NB4 (cell line): ENCODE measurements around the gene EMCN.

Experiments
- MAX ChIP-seq: IDR thresholded peaks from 2 replicates; pipeline ENCODE4 v1.6.1; 2011; ENCODE audit warnings: low read depth, low read length
- POLR2A ChIP-seq: IDR thresholded peaks from 2 replicates; pipeline ENCODE4 v1.6.1; 2011; ENCODE audit warnings: mild to moderate bottlenecking; ENCODE audit not compliant: insufficient read length; ENCODE audit errors: extremely low read depth
- TF ChIP-seq, protein P1 (sequence below): IDR thresholded peaks from one replicate; pipeline ENCODE4 v1.5.1; 2012; ENCODE audit warnings: low read depth, low read length

- TF ChIP-seq, protein P1, sequence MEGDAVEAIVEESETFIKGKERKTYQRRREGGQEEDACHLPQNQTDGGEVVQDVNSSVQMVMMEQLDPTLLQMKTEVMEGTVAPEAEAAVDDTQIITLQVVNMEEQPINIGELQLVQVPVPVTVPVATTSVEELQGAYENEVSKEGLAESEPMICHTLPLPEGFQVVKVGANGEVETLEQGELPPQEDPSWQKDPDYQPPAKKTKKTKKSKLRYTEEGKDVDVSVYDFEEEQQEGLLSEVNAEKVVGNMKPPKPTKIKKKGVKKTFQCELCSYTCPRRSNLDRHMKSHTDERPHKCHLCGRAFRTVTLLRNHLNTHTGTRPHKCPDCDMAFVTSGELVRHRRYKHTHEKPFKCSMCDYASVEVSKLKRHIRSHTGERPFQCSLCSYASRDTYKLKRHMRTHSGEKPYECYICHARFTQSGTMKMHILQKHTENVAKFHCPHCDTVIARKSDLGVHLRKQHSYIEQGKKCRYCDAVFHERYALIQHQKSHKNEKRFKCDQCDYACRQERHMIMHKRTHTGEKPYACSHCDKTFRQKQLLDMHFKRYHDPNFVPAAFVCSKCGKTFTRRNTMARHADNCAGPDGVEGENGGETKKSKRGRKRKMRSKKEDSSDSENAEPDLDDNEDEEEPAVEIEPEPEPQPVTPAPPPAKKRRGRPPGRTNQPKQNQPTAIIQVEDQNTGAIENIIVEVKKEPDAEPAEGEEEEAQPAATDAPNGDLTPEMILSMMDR: no peak
- no peak for TF ChIP-seq MAX
- TF ChIP-seq POLR2A: no peak
Measured at GRCh38 chr4:100494166-100494565, 23.7 kb downstream of the EMCN start.
